Hepatocyte (in vitro differentiated cells): ENCODE measurements around the gene AMHR2. TPM values are rescaled to one million over a fixed set of nuclear protein-coding genes. Genes with fewer than 3 reads are reported as not detected.

Source experiments
- DNase-seq: peaks from one replicate; pipeline ENCODE4 v3.0.0-alpha.2; 2016; ENCODE audit warnings: low spot score
- H2AFZ ChIP-seq: fragments of 200-600 bp; sonication (generic); 2 replicates; pipeline ENCODE4 v1.6.0; 2016; ENCODE audit warnings: antibody characterized with exemption, mild to moderate bottlenecking
- H3K27ac ChIP-seq: fragments of 200-600 bp; sonication (generic); 2 replicates; pipeline ENCODE4 v1.5.1; 2016; ENCODE audit warnings: mild to moderate bottlenecking
- H3K27me3 ChIP-seq: fragments of 200-600 bp; sonication (generic); 2 replicates; pipeline ENCODE4 v1.6.1; 2016
- H3K36me3 ChIP-seq: fragments of 200-600 bp; sonication (generic); replicated peaks from 2 replicates; pipeline ENCODE4 v1.5.1; 2016; ENCODE audit warnings: low read depth; ENCODE audit not compliant: insufficient read depth
- H3K4me1 ChIP-seq: fragments of 200-600 bp; sonication (generic); 2 replicates; pipeline ENCODE4 v1.5.1; 2016; ENCODE audit warnings: mild to moderate bottlenecking, moderate library complexity; ENCODE audit not compliant: insufficient read depth
- H3K4me2 ChIP-seq: fragments of 200-600 bp; sonication (generic); 2 replicates; pipeline ENCODE4 v1.6.0; 2016
- H3K4me3 ChIP-seq: fragments of 200-600 bp; sonication (generic); 2 replicates; pipeline ENCODE4 v1.5.1; 2016; ENCODE audit warnings: mild to moderate bottlenecking
- H3K79me2 ChIP-seq: fragments of 200-600 bp; sonication (generic); 2 replicates; pipeline ENCODE4 v1.6.0; 2017; ENCODE audit warnings: mild to moderate bottlenecking
- H3K9me2 ChIP-seq: fragments of 200-600 bp; sonication (generic); replicated peaks from 2 replicates; pipeline ENCODE4 v1.6.0; 2017; ENCODE audit warnings: mild to moderate bottlenecking; ENCODE audit not compliant: insufficient read depth
- H3K9me3 ChIP-seq: fragments of 200-600 bp; sonication (generic); 2 replicates; pipeline ENCODE4 v1.5.1; 2016; ENCODE audit warnings: low read depth, mild to moderate bottlenecking
- H4K20me1 ChIP-seq: fragments of 200-600 bp; sonication (generic); 2 replicates; pipeline ENCODE4 v1.6.0; 2016; ENCODE audit warnings: mild to moderate bottlenecking; ENCODE audit not compliant: insufficient read depth, poor library complexity, severe bottlenecking
- EZH2 ChIP-seq: fragments of 200-600 bp; sonication (generic); IDR thresholded peaks from 2 replicates; pipeline ENCODE4 v1.6.1; 2016; ENCODE audit warnings: antibody characterized with exemption, mild to moderate bottlenecking, borderline replicate concordance
- EZH2phosphoT487 ChIP-seq: fragments of 200-600 bp; sonication (generic); IDR thresholded peaks from one replicate; pipeline ENCODE4 v1.6.1; 2018; ENCODE audit warnings: antibody characterized with exemption, mild to moderate bottlenecking, low read depth, moderate library complexity; ENCODE audit not compliant: unreplicated experiment, severe bottlenecking
- WGBS: methylation state at CpG from one replicate; pipeline ENCODE4 v1.1.6; 2016; ENCODE audit warnings: low lambda C conversion rate; ENCODE audit errors: missing lambda C conversion rate; 5-methylcytosine and 5-hydroxymethylcytosine counted together
- polyA plus RNA-seq: library from polyadenylated mRNA; unstranded; fragments of >200 nt; fragmentation: Nextera tagmentation; extraction: Ambion mirVana; gene quantifications from 2 replicates; pipeline ENCODE4 v1.2.1, GENCODE V29; 2016
- total RNA-seq: library from RNA; depleted of rRNA; stranded (reverse); fragments of >200 nt; gene quantifications from 2 replicates; pipeline ENCODE4 v1.2.3, GENCODE V29; 2014
- TF ChIP-seq, protein P1 (sequence below): fragments of 200-600 bp; sonication (generic); IDR thresholded peaks from 2 replicates; pipeline ENCODE4 v1.5.1; 2016; ENCODE audit warnings: antibody characterized with exemption, mild to moderate bottlenecking; ENCODE audit not compliant: poor library complexity

AMHR2 gene
- total and polyA plus RNA-seq, 2 experiments from 2014 or later = 6.4 to 16.9 TPM

DNA sequence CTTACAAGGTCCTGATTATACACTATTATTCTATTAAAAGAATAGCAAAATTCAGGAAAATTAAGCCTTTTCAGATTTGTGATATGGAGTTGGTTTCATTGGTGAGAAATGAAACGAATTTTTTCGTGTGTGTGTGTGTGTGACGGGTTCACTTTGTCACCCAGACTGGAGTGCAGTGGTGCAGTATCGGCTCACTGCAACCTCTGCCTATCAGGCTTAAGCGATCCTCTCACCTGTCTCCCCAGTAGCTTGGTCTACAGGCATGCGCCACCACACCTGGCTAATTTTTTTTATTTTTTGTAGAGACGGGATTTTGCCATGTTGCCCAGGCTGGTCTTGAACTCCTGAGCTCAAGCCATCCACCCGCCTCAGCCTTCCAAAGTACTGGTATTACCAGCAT lies 37.9 kb downstream of the AMHR2 start:
- Histone ChIP-seq H3K79me2 (peaks cover 99% of the 10 kb centered on the region), H3K27me3 (no peaks in the 10 kb centered on the region), H3K4me2 (no peak overlapping the region), H3K9me3 (no peaks in the 10 kb centered on the region), H3K4me1 (no peaks in the 10 kb centered on the region), H4K20me1 (peaks cover 98% of the 10 kb centered on the region), H3K36me3 (no peaks in the 10 kb centered on the region), H3K9me2 (no peaks in the 10 kb centered on the region), H3K27ac (no peak overlapping the region), H2AFZ (no peak overlapping the region), H3K4me3 (no peak overlapping the region)
- no peak for DNase-seq
- WGBS = 95% methylated on average over 8 of the region's 8 CpGs
- TF ChIP-seq EZH2 = no peak
- TF ChIP-seq, protein P1, sequence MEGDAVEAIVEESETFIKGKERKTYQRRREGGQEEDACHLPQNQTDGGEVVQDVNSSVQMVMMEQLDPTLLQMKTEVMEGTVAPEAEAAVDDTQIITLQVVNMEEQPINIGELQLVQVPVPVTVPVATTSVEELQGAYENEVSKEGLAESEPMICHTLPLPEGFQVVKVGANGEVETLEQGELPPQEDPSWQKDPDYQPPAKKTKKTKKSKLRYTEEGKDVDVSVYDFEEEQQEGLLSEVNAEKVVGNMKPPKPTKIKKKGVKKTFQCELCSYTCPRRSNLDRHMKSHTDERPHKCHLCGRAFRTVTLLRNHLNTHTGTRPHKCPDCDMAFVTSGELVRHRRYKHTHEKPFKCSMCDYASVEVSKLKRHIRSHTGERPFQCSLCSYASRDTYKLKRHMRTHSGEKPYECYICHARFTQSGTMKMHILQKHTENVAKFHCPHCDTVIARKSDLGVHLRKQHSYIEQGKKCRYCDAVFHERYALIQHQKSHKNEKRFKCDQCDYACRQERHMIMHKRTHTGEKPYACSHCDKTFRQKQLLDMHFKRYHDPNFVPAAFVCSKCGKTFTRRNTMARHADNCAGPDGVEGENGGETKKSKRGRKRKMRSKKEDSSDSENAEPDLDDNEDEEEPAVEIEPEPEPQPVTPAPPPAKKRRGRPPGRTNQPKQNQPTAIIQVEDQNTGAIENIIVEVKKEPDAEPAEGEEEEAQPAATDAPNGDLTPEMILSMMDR = no peak
- no peak for TF ChIP-seq EZH2phosphoT487

DNA sequence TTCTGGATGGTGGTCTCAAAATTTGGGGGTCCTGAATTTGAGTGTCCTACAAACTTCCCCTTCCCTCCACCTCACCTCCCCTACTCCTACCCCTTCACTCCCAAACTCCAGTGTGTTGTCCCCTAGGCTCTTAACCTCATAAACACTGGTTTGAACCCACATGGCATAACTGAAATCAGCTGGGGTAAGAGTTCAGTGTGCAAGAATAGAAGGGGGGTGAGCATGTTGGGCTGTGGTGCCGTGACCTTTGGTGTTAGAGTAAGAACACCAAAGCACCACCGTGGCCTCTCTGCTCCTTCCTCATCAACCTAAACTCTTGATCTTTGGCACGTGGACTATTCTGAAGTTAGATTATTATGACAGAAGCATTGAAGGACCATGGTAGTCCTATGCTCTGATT lies 39.3 kb downstream of the AMHR2 start:
- H3K27me3 ChIP-seq = no peaks in the 10 kb centered on the region
- no peak for TF ChIP-seq EZH2
- TF ChIP-seq EZH2phosphoT487 = no peak
- TF ChIP-seq, protein P1 = no peak
- 86% methylated on average over 3 of the region's 3 CpGs for WGBS
- no peak overlapping the region for H3K27ac ChIP-seq
- H3K9me2 ChIP-seq = no peaks in the 10 kb centered on the region
- no peak overlapping the region for H2AFZ ChIP-seq
- H3K4me3 ChIP-seq = no peak overlapping the region
- H4K20me1 ChIP-seq = peaks cover 96% of the 10 kb centered on the region
- H3K79me2 ChIP-seq = peaks cover 99% of the 10 kb centered on the region
- H3K36me3 ChIP-seq = no peaks in the 10 kb centered on the region
- no peaks in the 10 kb centered on the region for H3K9me3 ChIP-seq
- no peak overlapping the region for H3K4me2 ChIP-seq
- DNase-seq = no peak
- H3K4me1 ChIP-seq = no peaks in the 10 kb centered on the region

DNA sequence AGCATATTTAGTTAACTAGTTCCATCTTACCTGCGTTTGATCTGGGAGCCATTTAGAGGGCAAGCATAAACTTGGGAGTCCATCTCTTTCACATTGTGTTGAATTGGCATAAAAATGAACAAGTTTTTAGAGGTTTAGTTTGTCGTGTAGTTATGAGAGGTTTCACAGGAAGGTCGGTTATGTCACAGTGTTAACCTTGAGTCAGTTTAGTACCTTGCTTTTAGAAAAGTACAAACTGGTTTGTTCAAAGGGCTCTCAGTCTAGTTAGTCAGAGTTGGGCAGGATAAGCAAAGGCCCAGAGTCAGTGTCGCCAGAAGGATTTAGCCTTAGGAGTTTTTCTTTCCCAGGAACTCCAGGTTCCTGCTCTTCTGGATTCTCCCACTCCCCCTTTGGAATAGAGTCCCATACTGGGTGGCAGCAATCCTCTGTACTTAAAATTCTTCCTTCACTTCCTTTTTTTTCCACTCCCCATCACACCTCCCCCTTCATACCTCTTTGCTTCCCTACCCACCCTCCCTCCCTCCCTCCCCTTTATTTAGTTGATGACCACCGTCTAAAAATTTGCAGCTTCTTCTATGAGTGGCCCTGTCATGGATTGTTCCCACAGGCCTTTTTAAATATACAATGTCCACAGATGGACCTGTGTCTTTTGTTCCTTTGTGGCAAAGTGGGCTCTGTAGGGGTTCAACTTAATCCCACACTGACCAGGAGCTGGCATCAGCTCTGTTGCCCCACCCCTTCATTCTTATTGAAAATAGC lies 40.3 kb downstream of the AMHR2 start:
- Histone ChIP-seq H3K27ac (peak overlapping the region; percentile 16), H4K20me1 (peaks cover 93% of the 10 kb centered on the region)
- no peak for TF ChIP-seq EZH2
- TF ChIP-seq, protein P1 = no peak
- TF ChIP-seq EZH2phosphoT487 = no peak

More for the DNA sequence above, 40.3 kb downstream of the AMHR2 start:
- no peaks in the 10 kb centered on the region for H3K36me3 ChIP-seq
- H3K4me3 ChIP-seq = no peak overlapping the region
- H3K4me2 ChIP-seq = no peak overlapping the region
- H3K4me1 ChIP-seq = no peaks in the 10 kb centered on the region
- H3K27me3 ChIP-seq = no peaks in the 10 kb centered on the region
- no peaks in the 10 kb centered on the region for H3K9me3 ChIP-seq
- 76% methylated on average over 5 of the region's 5 CpGs for WGBS
- H3K79me2 ChIP-seq = peaks cover 99% of the 10 kb centered on the region
- no peaks in the 10 kb centered on the region for H3K9me2 ChIP-seq
- no peak overlapping the region for H2AFZ ChIP-seq
- DNase-seq = no peak
